GM15510 (cell line): ENCODE results near the gene NDUFAF3.
A peak's percentile ranks its signal among the peaks of the same experiment; 100 is the strongest.

Experiments
- POLR2A ChIP-seq: IDR thresholded peaks from 3 replicates; pipeline ENCODE4 v1.6.1; 2011; ENCODE audit warnings: borderline replicate concordance; ENCODE audit not compliant: insufficient read length; ENCODE audit errors: extremely low read depth

The NDUFAF3 gene

DNA sequence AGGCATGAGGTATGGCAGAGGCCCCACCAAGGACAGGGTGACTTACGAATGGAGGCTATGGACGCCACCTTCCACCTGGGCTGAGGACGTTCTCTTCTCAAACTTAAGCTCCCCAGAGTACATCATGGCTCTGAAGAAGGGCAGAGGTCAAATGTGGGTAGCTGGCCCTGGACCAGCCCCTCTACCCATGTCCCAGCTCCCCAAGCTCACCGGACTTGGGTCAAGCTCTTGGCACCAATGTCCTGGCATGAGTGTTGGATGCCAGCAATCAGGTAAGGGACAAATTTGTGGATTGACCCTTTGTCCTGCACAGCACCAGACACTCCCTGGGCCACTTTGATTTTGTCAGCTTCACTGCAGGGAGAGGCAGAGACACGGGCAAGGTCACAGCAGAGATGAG lies 2.5 kb downstream of the NDUFAF3 start:
- TF ChIP-seq POLR2A: no peak

DNA sequence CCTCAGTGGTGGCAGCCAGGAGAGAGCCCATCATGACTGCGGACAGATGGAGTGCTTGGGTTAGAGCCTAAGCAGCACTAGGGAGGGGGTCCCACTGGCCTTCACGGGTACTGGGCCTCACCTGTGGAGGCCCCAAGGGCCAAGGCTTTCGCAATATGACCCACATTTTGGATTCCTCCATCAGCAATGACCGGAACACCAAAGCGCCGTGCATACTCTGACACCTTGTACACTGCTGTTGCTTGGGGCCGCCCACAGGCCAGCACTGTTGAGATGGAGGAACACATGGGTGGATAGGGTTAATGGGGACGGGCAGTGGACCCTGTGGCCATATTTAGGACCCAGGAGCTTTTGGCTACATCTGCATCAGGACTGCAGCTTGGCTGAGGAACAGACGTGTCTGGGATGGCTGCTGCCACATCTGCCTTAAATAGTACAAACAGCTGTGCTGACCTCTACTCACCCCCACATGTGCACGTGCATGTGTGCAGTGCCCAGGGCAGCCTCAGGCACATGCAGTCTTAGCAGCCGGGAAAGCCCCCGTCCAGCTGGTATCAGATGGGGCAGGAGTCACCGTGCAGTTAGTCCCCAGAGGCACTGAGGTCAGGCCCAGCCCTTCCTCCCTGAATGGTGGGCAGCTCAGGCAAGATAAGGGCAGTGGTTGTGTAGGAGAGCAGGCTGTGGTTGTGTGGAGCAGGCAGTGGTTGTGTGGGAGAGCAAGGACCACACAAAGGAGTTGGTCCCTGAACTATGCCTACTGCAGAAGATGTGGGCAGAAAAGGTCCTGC lies 3.3 kb downstream of the NDUFAF3 start:
- TF ChIP-seq POLR2A: peak; percentile 33

DNA sequence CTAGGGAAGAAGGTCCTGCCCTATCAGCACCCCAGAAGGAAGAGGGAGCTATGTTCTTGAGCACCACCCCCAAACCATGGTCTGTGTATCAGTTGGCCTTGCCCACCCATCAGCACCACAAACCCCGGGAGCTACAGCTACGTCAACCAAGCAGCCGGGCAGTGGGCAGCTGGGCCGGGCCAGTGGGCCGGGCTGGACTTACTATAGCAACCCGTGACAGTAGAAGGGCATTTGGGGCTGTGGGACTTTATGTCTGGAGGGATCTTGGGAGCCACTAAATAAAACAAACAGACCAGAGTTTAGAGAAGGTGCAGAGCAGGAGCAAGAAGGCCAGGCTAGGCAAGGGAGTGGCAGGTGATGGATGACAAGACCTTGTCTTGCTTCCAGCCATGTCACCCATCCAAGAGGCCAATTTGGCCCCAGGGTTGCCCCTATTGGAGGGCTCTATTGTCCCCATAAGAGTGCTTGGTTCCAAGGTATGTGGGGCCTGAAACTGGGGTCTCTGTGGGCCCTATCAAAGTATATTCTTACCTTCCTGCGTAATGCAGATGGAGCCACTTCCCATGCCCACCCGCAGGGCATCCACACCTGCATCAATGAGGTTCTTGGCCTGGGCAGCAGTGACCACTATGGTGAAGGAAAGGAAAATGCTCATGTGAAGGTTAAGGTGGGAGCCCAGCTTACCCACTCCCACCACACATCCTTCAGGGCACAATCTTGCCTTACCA lies 4.0 kb downstream of the NDUFAF3 start:
- TF ChIP-seq POLR2A: no peak

DNA sequence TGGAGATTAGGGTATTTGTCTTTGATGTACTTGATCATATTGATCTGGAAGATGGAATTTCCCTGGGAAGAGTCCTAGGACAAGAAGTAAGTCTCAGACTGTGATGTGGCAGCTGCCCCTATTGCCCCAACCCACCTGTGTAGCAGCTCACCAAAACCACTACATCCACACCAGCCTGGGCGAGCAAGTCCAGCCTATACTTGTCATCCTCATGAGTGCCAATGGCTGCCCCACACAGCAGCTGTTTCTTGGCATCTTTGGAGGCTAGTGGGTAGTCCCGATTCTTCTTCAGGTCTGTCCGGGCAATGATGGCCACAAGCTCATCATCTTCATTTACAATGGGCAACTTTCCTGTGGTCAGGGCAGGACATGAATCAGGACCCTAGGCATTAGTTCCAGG lies 4.6 kb downstream of the NDUFAF3 start:
- peak; percentile 24 for TF ChIP-seq POLR2A

DNA sequence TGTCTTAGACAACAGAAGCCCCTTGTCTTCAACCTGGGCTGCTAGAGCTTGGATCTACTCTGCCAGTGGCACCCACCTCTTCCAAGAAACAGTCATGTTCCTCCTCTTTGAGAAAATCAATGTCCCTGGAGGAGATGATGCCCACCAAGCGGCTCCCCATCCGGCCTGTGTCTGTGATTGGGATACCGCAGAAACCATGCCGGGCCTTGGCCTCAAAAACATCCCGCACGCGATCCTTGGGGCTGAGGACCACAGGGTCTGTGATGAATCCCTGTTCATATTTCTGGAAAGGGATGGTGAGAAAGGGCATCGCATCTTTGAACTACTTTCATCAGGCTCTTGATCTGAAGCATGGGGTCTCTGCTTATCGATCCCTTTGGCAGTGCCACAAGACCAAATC lies 5.7 kb downstream of the NDUFAF3 start:
- no peak for TF ChIP-seq POLR2A

DNA sequence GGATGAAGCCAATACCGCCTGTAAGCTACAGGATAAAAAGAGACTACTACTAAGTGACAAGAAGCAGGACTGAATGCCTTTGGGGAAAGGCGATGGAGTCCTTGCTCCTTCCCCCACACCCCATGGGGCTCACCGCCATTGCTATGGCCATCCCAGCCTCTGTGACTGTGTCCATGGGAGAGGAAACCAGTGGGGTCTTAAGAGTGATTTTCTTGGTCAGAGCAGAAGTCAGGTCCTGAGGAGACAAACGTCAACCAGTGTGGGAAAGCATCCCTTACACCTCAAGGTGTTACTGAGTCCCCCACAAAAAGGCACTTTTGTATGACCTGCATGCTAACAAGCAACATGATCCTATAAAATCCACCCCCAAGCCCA lies 6.4 kb downstream of the NDUFAF3 start:
- TF ChIP-seq POLR2A: peak; percentile 12

DNA sequence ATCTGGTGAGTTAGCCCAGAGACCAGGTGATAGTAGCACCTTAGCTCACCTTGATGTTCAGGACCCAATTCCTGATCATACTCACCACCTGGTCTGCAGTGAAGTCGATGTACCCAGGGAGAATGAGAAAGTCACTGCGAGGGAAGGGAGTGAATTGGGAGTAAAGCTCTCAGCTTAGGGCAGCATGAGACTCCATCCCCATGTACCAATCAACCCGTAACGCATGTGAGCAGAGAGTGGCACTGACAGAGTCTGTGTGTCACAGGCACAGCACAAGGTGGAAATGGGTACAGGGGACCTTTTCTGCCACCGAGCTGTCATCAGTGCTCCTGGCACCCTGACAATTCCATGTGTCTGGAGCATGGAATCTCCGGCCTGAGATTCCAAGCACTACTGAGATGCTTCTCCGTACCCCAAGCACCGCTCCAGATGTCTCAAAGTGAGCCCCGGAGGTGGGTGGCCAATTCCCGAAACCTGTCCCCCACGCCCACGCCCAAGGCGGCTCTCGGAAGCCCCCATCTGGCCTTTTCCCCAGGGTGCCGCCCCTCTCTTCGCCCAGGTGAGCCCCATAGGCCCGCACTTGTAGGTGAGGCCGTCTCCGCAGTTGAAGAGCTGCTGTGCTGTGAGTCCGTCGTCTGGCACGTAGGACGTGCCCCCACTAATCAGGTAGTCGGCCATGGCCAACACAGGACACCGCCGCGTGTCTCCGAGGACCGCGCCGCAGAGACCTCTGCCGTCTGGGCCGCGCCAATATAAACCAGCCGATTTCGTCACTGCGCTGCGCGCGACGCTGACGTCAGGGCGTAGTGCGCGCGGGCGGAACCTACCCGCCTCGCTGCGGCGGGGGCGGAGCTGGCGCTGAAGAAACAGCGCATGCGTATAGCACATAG lies 7.0 kb downstream of the NDUFAF3 start, which contains the start of gene IMPDH2:
TSS of gene IMPDH2 (minus strand) at position 726 of the 890 bp plus-strand sequence. CDS start at position 678, 48 bp downstream.
- peak; percentile 100 for TF ChIP-seq POLR2A

DNA sequence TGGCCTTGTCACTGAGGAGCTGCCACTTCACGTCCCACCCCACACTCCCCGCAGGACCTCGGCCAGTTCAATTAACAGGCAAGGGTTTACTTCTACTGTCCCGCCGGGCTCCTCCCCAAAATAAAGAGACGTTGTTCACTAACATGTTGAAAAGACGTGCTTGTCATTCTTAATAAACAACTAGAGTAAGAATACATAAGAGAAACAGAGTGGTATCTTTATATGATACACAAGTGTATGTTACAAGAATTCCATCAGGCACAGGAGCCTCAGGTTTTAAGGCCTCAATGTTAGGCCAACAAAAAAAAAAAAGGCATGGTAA lies 7.6 kb downstream of the NDUFAF3 start:
- TF ChIP-seq POLR2A: no peak

DNA sequence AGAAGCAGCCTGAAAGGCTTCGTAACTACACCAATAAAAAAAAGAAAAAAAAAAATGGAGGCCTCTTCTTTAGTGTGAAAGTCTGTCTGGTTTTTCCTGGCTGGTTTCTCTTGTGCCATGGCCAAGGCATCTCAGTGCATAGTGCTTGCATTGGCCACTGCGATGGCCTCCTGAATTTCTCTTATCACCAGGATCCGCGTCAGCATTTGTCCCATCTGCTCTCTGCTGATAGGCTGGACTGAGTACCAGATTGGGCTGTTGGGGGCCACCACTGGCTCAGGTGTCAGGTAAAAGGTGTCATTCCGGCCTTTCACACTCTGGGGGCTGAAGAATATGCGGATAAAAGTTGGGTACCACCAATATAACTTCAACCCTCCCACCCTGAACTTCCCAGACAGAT lies 8.4 kb downstream of the NDUFAF3 start:
- TF ChIP-seq POLR2A: no peak

DNA sequence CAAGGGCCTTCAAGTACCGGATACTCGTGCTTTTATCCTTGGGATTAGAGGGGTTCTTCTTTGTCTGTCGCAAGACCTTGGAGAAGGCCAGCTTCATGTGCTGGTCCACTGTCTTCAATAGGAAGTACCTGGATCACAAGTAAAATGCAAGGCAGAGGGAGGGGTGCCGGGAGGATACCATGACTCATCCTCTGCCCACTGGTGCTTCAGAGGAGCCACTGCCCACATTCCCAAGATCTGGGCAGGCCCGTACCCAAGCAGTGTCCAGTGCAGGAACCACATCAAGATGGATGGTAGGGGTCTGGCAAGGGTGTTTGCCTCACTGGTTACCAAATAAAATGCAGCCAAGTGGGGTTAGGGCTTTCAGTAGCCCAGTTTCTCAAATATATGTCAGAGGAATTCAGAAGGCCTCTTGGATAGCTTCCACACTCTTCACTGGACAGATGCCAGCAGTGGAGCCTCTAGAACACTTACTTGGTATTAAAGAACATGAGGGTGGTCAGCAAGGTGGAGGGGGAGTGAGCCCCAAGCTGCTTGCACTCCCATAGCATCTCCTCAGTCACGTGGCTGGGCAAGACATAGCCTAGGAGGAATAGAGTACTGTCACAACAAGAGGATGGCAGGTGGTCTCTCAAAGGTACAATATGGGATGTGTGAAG lies 10.9 kb downstream of the NDUFAF3 start:
- no peak for TF ChIP-seq POLR2A

DNA sequence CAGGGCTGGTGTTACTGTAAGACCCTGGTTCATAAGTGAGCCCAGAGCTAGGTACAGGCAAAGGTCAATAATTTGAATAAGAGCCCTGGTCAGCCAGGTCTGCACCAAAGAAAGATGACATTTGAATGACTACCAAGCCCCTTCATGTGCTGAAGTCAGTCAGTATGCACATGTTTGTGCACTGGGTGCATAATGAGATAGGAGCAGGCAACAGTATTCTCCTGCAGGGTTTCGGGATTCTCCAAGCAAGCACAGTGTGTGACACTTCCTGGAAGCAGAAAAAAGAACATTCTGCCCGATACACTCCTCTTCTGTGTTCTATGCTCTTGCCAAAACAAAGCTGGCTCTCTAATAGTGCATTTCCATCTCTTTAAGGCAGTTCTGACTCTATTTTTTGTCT lies 12.7 kb downstream of the NDUFAF3 start:
- TF ChIP-seq POLR2A: no peak

DNA sequence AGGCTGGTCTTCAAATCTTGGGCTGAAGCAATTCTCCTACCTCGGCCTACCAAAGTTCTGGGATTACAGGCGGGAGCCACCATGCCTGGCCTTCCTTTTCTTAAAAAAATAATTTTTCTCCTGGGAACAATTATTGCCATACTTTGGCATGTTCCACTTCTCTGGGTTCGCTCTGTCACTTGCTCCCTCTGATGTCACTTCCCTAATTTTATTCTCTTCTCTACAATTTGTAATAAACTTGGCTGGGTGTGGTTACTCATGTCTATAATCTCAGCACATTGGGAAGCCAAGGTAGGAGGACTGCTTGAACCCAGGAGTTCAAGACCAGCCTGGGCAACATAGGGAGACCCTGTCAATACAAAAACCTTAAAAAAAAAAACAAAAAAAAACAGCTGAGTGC lies 13.4 kb downstream of the NDUFAF3 start:
- TF ChIP-seq POLR2A: no peak

DNA sequence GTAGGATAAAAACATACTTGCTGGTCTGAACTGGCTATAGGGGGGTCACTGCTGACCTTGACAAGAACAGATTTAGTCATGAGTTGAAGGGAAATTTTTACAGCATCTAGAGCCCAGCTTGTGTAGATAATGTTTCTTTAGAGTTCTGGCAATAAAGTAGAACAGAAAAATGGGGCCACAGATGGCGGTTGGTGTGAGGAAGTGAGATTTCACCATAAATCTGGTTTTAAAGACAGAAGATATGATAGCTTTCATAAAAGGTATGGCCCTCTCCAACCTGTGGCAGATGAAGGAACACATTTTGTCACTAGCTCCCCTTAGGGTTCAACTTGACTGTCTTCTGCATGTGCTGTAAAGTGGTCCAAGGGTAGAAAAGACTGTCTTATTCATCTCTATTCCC lies 31.6 kb downstream of the NDUFAF3 start:
- no peak for TF ChIP-seq POLR2A

DNA sequence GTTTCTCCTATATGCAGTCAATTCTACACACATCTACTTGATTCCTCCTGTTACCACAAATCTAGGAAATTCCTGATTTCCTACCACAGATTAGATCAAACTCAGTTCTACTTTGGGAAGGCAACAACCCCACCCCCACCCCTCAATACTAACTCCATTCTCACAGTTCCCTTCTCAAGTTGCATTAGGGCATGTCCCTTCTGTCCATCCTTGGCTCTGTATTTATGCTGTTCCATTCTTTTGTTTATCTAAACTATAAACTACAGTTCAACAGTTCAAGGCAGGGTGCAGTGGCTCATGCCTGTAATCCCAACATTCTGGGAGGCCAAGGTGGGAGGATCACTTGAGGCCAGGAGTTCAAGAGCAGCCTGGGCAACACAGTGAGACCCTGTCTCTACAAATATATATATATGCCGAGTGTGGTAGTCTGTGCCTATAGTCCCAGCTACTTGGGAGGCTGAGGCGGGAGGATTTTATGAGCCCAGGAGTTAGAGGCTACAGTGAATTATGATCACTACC lies 32.5 kb downstream of the NDUFAF3 start:
- no peak for TF ChIP-seq POLR2A
